SK-N-MC (cell line): ENCODE results near the gene BEST2.

Experiments
- DNase-seq: peaks from one replicate; pipeline ENCODE4 v3.0.0-alpha.2; 2011; ENCODE audit warnings: low read depth, low spot score
- H3K27ac ChIP-seq: fragments of 200-600 bp; sonication (generic); 2 replicates; pipeline ENCODE4 v1.5.1; 2016; ENCODE audit warnings: mixed run types
- H3K36me3 ChIP-seq: fragments of 200-600 bp; sonication (generic); 2 replicates; pipeline ENCODE4 v1.6.1; 2017; ENCODE audit warnings: antibody characterized with exemption, low read length, mixed read lengths; ENCODE audit not compliant: insufficient read depth
- H3K4me3 ChIP-seq: fragments of 200-600 bp; sonication (generic); 2 replicates; pipeline ENCODE4 v1.5.1; 2016
- H3K9ac ChIP-seq: fragments of 200-600 bp; sonication (generic); 2 replicates; pipeline ENCODE4 v1.8.0; 2017; ENCODE audit warnings: mixed run types, mixed read lengths; ENCODE audit not compliant: insufficient read length
- H3K9me3 ChIP-seq: fragments of 200-600 bp; sonication (generic); 2 replicates; pipeline ENCODE4 v1.6.1; 2017; ENCODE audit warnings: low read depth, mild to moderate bottlenecking, antibody characterized with exemption, low read length, moderate library complexity, mixed read lengths
- EZH2 ChIP-seq: fragments of 200-600 bp; sonication (generic); IDR thresholded peaks from one replicate; pipeline ENCODE4 v1.6.1; 2017; ENCODE audit warnings: antibody characterized with exemption
- FOXP2 ChIP-seq: optimal IDR thresholded peaks from 2 replicates; pipeline ENCODE3; 2011; ENCODE audit warnings: mild to moderate bottlenecking, moderate library complexity; ENCODE audit not compliant: insufficient read depth; ENCODE audit errors: extremely low read length, control extremely low read depth
- POLR2AphosphoS5 ChIP-seq: IDR thresholded peaks from 2 replicates; pipeline ENCODE4 v1.6.1; 2012; ENCODE audit warnings: mild to moderate bottlenecking, low read depth, low read length, borderline replicate concordance

Gene BEST2

DNA sequence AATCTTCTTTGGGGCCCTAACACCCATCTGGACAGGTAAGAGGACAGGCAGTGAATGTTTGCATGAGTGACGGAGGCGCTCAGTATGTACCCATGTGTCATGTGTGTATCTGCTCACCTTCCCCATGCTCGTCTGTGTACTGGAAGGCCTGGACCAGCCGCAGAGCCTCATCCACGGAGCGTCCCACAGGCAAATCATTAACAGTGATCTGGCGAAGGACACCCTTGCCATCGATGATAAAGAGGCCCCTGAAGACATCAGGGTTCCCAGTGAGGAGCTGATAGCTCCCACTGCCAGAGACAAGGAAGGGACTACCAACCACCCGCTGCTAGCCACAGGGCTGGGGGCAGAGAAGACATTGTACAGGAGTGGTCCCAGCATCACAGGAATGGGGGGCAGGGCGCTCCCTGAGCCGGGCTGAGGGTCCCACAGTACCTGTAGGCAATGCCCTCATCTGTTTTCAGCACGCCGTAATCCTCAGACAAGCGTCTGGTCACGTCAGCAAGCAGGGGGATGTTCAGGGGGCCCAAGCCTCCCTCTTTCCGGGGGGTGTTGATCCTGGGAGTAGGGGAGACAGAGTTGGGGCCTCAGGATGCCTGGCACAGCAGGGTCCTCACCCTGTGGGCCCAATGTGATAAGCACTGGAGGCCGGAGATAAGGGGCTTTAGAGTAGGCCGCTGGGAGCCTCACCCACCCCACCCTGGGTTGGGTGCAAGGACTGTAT, 48.3 kb downstream of the BEST2 start:
- Histone ChIP-seq H3K9me3 (no peaks in the 10 kb centered on the region), H3K36me3 (peaks cover 16% of the 10 kb centered on the region), H3K27ac (no peak overlapping the region), H3K4me3 (peak overlapping the region; percentile 97; the same call in 1 of the 2 replicates), H3K9ac (no peak overlapping the region)
- no peak for DNase-seq
- TF ChIP-seq EZH2 (no peak), POLR2AphosphoS5 (no peak), FOXP2 (no peak)

DNA sequence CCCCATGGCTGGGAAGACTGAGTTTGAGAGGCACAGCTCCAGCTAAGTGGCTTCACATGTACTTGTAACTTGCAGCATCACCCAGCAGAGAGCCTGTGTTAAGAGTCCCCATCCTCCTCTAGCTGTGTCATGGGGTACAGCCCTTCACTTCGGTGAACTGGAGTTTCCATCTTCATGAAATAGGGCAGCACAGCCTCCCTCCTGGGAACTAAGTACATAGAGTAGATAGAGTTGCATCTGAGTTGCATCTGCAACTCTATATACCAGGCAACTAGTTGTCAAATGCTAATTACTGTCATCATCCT, 48.8 kb downstream of the BEST2 start:
- no peak overlapping the region for H3K27ac ChIP-seq
- no peaks in the 10 kb centered on the region for H3K9me3 ChIP-seq
- H3K36me3 ChIP-seq = peaks cover 16% of the 10 kb centered on the region
- H3K4me3 ChIP-seq = peak overlapping the region; percentile 97
- H3K9ac ChIP-seq = peak overlapping the region; percentile 90
- DNase-seq = no peak
- TF ChIP-seq FOXP2 = no peak
- no peak for TF ChIP-seq POLR2AphosphoS5

DNA sequence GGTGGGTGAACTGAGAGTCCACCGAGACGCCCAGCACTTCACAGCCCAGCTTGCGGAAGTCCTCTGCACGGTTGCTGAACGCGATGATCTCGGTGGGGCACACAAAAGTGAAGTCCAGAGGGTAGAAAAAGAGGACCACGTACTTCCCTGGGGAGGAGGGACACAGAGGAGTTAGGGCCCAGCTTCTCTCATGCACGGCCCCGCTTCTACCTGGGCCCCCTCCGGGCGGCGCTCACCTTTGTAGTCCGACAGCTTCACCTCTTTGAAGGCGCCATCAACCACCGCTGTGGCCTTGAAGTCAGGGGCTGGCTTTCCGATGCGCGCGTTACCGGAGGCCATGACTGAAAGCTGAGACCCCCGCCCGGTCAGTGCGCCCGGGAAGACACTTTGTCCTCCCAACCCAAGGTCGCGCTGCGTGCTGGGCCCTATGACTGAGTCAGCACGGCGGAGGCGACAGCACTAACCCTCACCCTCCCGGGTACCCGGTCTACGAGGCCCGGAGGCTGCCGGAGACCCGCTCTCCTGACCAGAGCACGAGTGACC, 49.4 kb downstream of the BEST2 start:
- no peak for DNase-seq
- Histone ChIP-seq H3K4me3 (peak overlapping the region; percentile 97), H3K9me3 (no peaks in the 10 kb centered on the region), H3K36me3 (peaks cover 16% of the 10 kb centered on the region), H3K27ac (peak overlapping the region; percentile 53; the same call in 1 of the 2 replicates), H3K9ac (peak overlapping the region; percentile 90)
- no peak for TF ChIP-seq POLR2AphosphoS5
- TF ChIP-seq FOXP2 = no peak
- TF ChIP-seq EZH2 = no peak

DNA sequence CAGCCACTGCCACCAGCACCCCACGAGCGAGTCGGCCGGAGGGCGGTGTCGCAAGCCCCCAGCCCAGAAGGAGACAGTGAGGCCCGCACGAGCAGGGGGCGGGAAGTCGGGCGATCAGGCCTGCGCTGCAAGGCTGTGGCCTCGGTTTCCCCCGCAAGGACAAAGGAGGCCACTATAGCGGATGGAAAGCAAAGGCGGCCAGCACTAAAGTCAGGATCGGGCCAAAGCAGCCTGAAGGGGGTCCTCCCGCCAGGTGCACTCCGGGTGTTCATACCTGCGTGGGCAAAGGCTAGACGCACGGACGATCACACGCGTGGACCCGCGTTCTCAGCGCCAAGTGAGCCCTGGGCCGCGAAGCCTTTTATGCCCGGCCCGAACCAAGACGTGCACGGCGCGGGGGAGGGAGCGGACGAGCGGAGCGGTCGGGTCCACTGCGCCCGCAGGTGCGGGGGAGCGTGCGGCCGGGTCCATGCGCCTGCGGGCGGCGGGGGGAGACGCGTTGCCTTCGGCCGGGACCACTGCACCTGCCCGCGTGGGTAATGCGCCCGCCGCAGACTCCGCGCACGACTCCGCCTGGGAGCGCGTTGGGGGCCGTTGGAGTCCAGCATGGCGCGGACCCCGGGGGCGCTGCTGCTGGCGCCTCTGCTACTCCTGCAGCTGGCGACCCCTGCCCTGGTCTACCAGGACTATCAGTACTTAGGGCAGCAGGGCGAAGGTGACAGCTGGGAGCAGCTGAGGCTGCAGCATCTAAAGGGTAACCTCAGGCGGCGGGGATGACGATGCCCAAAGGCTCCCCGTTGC, 50.1 kb downstream of the BEST2 start, which contains the start of the genes PRDX2 and THSD8:
TSS of gene PRDX2 (minus strand) at position 335 of the 801 bp plus-strand sequence. CDS start 539 bp downstream, outside the sequence.
TSS of gene THSD8 (plus strand) at position 604 of the 801 bp plus-strand sequence. CDS start at position 607, 3 bp downstream.
- H3K4me3 ChIP-seq = peak within 1 kb of the TSS; percentile 97
- DNase-seq = no peak

DNA sequence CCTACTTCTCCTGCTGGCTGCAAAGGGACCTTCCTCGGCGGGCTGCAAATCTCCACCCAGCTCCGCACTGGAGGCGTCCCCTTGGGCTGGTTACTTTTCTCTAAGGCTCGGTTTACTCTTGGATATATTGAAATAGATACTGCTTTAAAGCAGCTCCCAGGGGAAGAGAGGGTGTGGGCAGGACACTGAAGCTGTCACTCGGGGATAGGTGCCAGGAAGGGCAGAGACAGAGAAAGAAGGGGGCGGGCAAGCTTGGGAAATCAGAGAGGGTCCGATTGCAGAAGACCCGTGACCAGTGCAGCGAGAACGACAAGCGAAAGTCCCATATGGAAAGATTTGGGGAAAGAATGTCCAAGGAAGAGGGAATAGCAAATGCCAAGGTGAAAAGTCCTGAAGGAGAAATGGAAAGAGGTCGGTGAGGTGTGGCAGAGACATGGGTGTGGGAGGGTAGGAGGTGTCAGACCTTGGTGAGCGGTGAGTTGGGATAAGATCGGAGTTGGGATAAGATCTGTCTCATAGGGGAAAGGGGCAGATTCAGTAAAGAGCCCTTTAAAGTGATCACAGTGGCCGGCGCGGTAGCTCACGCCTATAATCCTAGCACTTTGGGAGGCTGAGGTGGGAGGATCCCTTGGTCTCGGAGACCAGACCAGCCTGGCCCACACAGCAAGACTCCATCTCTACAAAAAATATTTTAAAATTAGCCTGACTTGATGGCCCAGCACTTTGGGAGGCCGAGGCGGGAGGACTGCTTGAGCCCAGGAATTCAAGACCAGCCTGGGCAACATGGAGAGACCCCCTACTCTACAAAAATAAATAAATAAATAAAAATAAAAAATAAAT, 50.9 kb downstream of the BEST2 start:
- no peak overlapping the region for H3K27ac ChIP-seq

More for the DNA sequence above, 50.1 kb downstream of the BEST2 start, which contains the start of the genes PRDX2 and THSD8:
- Histone ChIP-seq H3K27ac (peak within 1 kb of the TSS; percentile 53; the same call in 1 of the 2 replicates), H3K9ac (peak within 1 kb of the TSS; percentile 90), H3K9me3 (no peaks in the 10 kb centered on the region), H3K36me3 (peaks cover 16% of the 10 kb centered on the region)
- TF ChIP-seq POLR2AphosphoS5 = peak; percentile 97
- no peak for TF ChIP-seq FOXP2

DNA sequence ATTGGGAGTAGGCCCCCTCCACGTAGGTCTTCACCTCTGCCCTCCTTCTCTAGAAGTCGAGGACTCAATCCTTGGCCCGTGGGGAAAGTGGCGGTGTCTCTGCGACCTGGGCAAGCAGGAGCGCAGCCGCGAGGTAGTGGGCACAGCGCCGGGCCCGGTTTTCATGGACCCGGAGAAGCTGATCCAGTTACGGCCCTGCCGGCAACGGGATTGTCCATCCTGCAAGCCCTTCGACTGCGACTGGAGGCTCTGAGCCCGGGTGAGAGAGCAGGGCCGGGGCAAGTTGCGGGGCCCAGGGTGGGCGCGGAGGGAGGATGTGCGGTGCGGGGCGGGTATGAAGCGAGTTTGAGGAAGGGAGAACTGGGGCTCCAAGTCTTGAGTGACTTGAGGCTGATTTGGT, 52.5 kb downstream of the BEST2 start:
- Histone ChIP-seq H3K27ac (no peak overlapping the region), H3K9me3 (no peaks in the 10 kb centered on the region), H3K4me3 (no peak overlapping the region), H3K36me3 (peaks cover 24% of the 10 kb centered on the region), H3K9ac (no peak overlapping the region)
- no peak for DNase-seq
- no peak for TF ChIP-seq FOXP2
- no peak for TF ChIP-seq POLR2AphosphoS5
- TF ChIP-seq EZH2 = no peak

More for the DNA sequence above, 50.9 kb downstream of the BEST2 start:
- Histone ChIP-seq H3K9me3 (no peaks in the 10 kb centered on the region), H3K9ac (peak overlapping the region; percentile 90), H3K4me3 (peak overlapping the region; percentile 97), H3K36me3 (peaks cover 19% of the 10 kb centered on the region)
- DNase-seq = no peak
- TF ChIP-seq FOXP2 (no peak), EZH2 (no peak), POLR2AphosphoS5 (no peak)

DNA sequence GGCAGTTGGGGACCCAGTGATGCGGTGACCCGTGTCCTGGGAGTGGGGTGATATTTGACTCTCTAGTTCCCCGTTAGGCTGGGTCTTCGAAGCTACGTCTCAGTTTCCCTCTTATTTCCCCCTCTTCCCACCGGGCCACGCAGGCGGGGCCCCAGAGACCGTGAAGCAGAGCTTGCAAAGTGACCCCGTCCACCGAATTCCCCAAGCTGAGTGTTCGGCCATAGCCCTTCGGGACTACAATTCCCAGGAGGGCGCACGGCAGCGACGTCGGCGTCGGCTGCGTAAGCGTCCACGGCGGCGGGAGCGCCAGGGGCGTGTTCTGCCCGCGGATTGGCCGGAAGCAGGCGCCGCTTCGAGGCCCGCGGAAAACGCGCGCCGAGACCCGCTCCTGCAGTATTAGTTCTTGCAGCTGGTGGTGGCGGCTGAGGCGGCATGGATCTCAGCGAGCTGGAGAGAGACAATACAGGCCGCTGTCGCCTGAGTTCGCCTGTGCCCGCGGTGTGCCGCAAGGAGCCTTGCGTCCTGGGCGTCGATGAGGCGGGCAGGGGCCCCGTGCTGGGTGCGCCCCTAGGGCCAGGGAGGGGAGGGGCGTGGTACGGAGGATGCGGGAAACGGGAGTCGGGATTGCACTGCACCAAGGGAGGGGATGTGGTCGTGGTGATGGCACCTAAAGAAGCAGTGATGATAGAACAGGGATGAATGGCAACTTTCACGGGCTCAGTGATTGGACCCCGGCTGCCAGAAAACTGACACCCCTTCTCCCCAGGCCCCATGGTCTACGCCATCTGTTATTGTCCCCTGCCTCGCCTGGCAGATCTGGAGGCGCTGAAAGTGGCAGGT, 54.9 kb downstream of the BEST2 start, which contains the start of gene RNASEH2A:
TSS of gene RNASEH2A (plus strand) at position 343 of the 840 bp plus-strand sequence. CDS start at position 433, 90 bp downstream.
- H3K36me3 ChIP-seq = peaks cover 22% of the 10 kb centered on the region
- peak within 1 kb of the TSS; percentile 87 for H3K9ac ChIP-seq
- peak within 1 kb of the TSS; percentile 72 for H3K27ac ChIP-seq
- H3K9me3 ChIP-seq = no peaks in the 10 kb centered on the region
- no peak for TF ChIP-seq EZH2
- TF ChIP-seq POLR2AphosphoS5 = peak; percentile 92
- TF ChIP-seq FOXP2 = peak; percentile 84
- peak within 1 kb of the TSS; percentile 94 for H3K4me3 ChIP-seq
- DNase-seq = no peak
